22Rv1 (cell line): ENCODE results near the gene RAD51B.

Experiments used
- H3K27ac ChIP-seq: fragments of 450-650 bp; 2 replicates; pipeline ENCODE4 v1.5.1; 2017
- CTCF ChIP-seq: fragments of 450-650 bp; IDR thresholded peaks from 2 replicates; pipeline ENCODE4 v1.5.1; 2017; ENCODE audit warnings: mild to moderate bottlenecking
- ZFX ChIP-seq: fragments of 450-650 bp; IDR thresholded peaks from 2 replicates; pipeline ENCODE4 v1.6.1; 2017; ENCODE audit warnings: antibody characterized with exemption, borderline replicate concordance

Gene RAD51B

GRCh38 chr14:68562911-68563250 is 743.3 kb downstream of the RAD51B start:
- H3K27ac ChIP-seq: no peak overlapping the region
- TF ChIP-seq CTCF (no peak), ZFX (no peak)

GRCh38 chr14:68563251-68564131 is 743.9 kb downstream of the RAD51B start:
- H3K27ac ChIP-seq: no peak overlapping the region
- no peak for TF ChIP-seq ZFX
- TF ChIP-seq CTCF: no peak

- no peak overlapping the region for H3K27ac ChIP-seq
- TF ChIP-seq ZFX (no peak), CTCF (no peak)
These were observed 744.7 kb downstream of the RAD51B start for GRCh38 chr14:68564191-68564825.

- no peak overlapping the region for H3K27ac ChIP-seq
- TF ChIP-seq ZFX: no peak
- no peak for TF ChIP-seq CTCF
These were observed 745.5 kb downstream of the RAD51B start for GRCh38 chr14:68564826-68565759.

GRCh38 chr14:68566075-68566474 is 746.5 kb downstream of the RAD51B start:
- H3K27ac ChIP-seq: no peak overlapping the region
- TF ChIP-seq ZFX: no peak
- no peak for TF ChIP-seq CTCF

GRCh38 chr14:68568907-68569897 is 749.6 kb downstream of the RAD51B start:
- TF ChIP-seq ZFX (no peak), CTCF (no peak)

More at GRCh38 chr14:68568907-68569897, 749.6 kb downstream of the RAD51B start:
- H3K27ac ChIP-seq: no peak overlapping the region
